SK-N-SH (cell line): ENCODE data around the gene PRKG1. TPM values are rescaled to one million over a fixed set of nuclear protein-coding genes. Genes with fewer than 3 reads are reported as not detected.

ENCODE experiments used
- CTCF ChIA-PET: fragments of 300-600, 350-600 bp; formaldehyde crosslinking; extraction: SDS; loops from one replicate; lab custom pipeline; 2021; lab: Yijun Ruan, JAX
- POLR2A ChIA-PET: fragments of 350-600 bp; sonication (Branson Sonifier 250); formaldehyde crosslinking; extraction: SDS; loops from one replicate; lab custom pipeline; 2020; ENCODE audit warnings: antibody characterized with exemption, inconsistent platforms; lab: Yijun Ruan, JAX
- DNase-seq: peaks from one replicate; pipeline ENCODE4 v3.0.0; 2012
- H2AFZ ChIP-seq: fragments of 200-600 bp; sonication (generic); 2 replicates; pipeline ENCODE4 v1.8.1; 2016; ENCODE audit warnings: antibody characterized with exemption, mild to moderate bottlenecking, low read depth
- H3F3A ChIP-seq: fragments of 200-600 bp; sonication (generic); replicated peaks from 2 replicates; pipeline ENCODE3; 2016; ENCODE audit warnings: antibody characterized with exemption, mild to moderate bottlenecking; ENCODE audit not compliant: insufficient read depth
- H3K27ac ChIP-seq, 2 experiments: fragments of 200-500 bp in 1 of 2; fragments of 200-600 bp in 1 of 2; sonication (Bioruptor generic) in 1 of 2; sonication (generic), shearing (Covaris generic) in 1 of 2; 2 replicates each; pipeline versions ENCODE4 v1.5.1 to v1.6.1; 2014 to 2016; ENCODE audit warnings: low read depth in 2 of 2, inconsistent platforms in 1 of 2, low read length in 1 of 2, mild to moderate bottlenecking in 1 of 2, mixed read lengths in 1 of 2
- H3K27me3 ChIP-seq: fragments of 200-600 bp; sonication (generic), shearing (Covaris generic); 2 replicates; pipeline ENCODE4 v1.6.1; 2016; ENCODE audit warnings: mixed run types; ENCODE audit not compliant: insufficient read depth
- H3K36me3 ChIP-seq, 2 experiments: fragments of 200-500 bp in 1 of 2; fragments of 200-600 bp in 1 of 2; sonication (Bioruptor generic) in 1 of 2; sonication (generic) in 1 of 2; replicated peaks in 1 of 2; 2 replicates each; pipeline versions ENCODE3 to v1.5.1; 2014 to 2016; ENCODE audit warnings: low read length in 1 of 2, mild to moderate bottlenecking in 1 of 2; ENCODE audit not compliant: insufficient read depth in 2 of 2, control insufficient read depth in 1 of 2
- H3K4me1 ChIP-seq, 2 experiments: fragments of 200-500 bp in 1 of 2; fragments of 200-600 bp in 1 of 2; sonication (Bioruptor generic) in 1 of 2; sonication (generic), shearing (Covaris generic) in 1 of 2; 2 replicates each; pipeline versions ENCODE4 v1.5.1 to v1.6.1; 2014 to 2016; ENCODE audit warnings: low read depth in 1 of 2, low read length in 1 of 2, mixed run types in 1 of 2; ENCODE audit not compliant: insufficient read depth in 2 of 2, control insufficient read depth in 1 of 2
- H3K4me2 ChIP-seq: fragments of 200-600 bp; sonication (generic), shearing (Covaris generic); 2 replicates; pipeline ENCODE4 v1.6.1; 2017; ENCODE audit warnings: mixed run types
- H3K4me3 ChIP-seq, 2 experiments: fragments of 200-500 bp in 1 of 2; fragments of 200-600 bp in 1 of 2; sonication (Bioruptor generic) in 1 of 2; sonication (generic), shearing (Covaris generic) in 1 of 2; 2 replicates each; pipeline versions ENCODE4 v1.5.1 to v1.8.1; 2014 to 2016; ENCODE audit warnings: low read depth in 2 of 2, inconsistent platforms in 1 of 2, low read length in 1 of 2, mild to moderate bottlenecking in 1 of 2, mixed read lengths in 1 of 2, moderate library complexity in 1 of 2
- H3K79me2 ChIP-seq: fragments of 200-600 bp; sonication (generic); 2 replicates; pipeline ENCODE4 v1.8.1; 2017; ENCODE audit warnings: mild to moderate bottlenecking; ENCODE audit not compliant: insufficient read depth
- H3K9ac ChIP-seq: fragments of 200-600 bp; sonication (generic); 2 replicates; pipeline ENCODE4 v1.6.1; 2017; ENCODE audit warnings: mixed run types
- H3K9me2 ChIP-seq: fragments of 200-600 bp; sonication (generic); 2 replicates; pipeline ENCODE4 v1.6.1; 2017; ENCODE audit warnings: mixed run types
- H3K9me3 ChIP-seq: fragments of 200-600 bp; sonication (generic); 2 replicates; pipeline ENCODE4 v1.6.1; 2017; ENCODE audit warnings: mixed run types, mild to moderate bottlenecking, moderate library complexity
- H4K20me1 ChIP-seq: fragments of 200-600 bp; sonication (generic); 2 replicates; pipeline ENCODE4 v1.6.1; 2017; ENCODE audit warnings: mild to moderate bottlenecking, mixed run types; ENCODE audit not compliant: insufficient read depth
- CHD2 ChIP-seq: fragments of 150-350 bp; IDR thresholded peaks from 2 replicates; pipeline ENCODE4 v1.6.1; 2018; ENCODE audit warnings: low read length; ENCODE audit not compliant: partially characterized antibody
- CTCF ChIP-seq: fragments of 200-600 bp; sonication (generic); IDR thresholded peaks from 2 replicates; pipeline ENCODE4 v1.6.1; 2017; ENCODE audit warnings: antibody characterized with exemption, mild to moderate bottlenecking, moderate library complexity
- EP300 ChIP-seq, 2 experiments: IDR thresholded peaks; 2 replicates each; pipeline versions ENCODE4 v1.4.0 to v1.6.1; 2012; ENCODE audit warnings: borderline replicate concordance in 1 of 2, low read depth in 1 of 2, low read length in 1 of 2
- FOSL2 ChIP-seq: IDR thresholded peaks from 2 replicates; pipeline ENCODE4 v1.4.0; 2012; ENCODE audit warnings: low read depth, mild to moderate bottlenecking, moderate library complexity, borderline replicate concordance
- FOXM1 ChIP-seq: IDR thresholded peaks from 2 replicates; pipeline ENCODE4 v1.4.0; 2012; ENCODE audit warnings: low read depth, mild to moderate bottlenecking
- MEF2A ChIP-seq: IDR thresholded peaks from 2 replicates; pipeline ENCODE4 v1.4.0; 2012; ENCODE audit warnings: low read depth, borderline replicate concordance
- NRF1 ChIP-seq: IDR thresholded peaks from 2 replicates; pipeline ENCODE4 v1.6.1; 2012; ENCODE audit warnings: low read depth, mild to moderate bottlenecking, low read length
- PBX3 ChIP-seq: IDR thresholded peaks from 2 replicates; pipeline ENCODE4; 2012
- RAD21 ChIP-seq: IDR thresholded peaks from 2 replicates; pipeline ENCODE4 v1.6.1; 2012; ENCODE audit warnings: mild to moderate bottlenecking, low read length
- RXRA ChIP-seq: IDR thresholded peaks from 2 replicates; pipeline ENCODE4 v1.4.0; 2012; ENCODE audit warnings: low read depth, mild to moderate bottlenecking, borderline replicate concordance
- TCF12 ChIP-seq: IDR thresholded peaks from 2 replicates; pipeline ENCODE4 v1.4.0; 2012
- USF1 ChIP-seq: IDR thresholded peaks from 2 replicates; pipeline ENCODE4 v1.4.0; 2012; ENCODE audit warnings: low read depth, borderline replicate concordance
- YY1 ChIP-seq: IDR thresholded peaks from 2 replicates; pipeline ENCODE4 v1.4.0; 2012; ENCODE audit warnings: low read depth, mild to moderate bottlenecking
- WGBS: methylation state at CpG from one replicate; pipeline ENCODE4 v1.1.6; 2017; ENCODE audit warnings: low lambda C conversion rate; 5-methylcytosine and 5-hydroxymethylcytosine counted together
- polyA plus RNA-seq, 3 experiments: library from polyadenylated mRNA; depleted of rRNA; stranded (reverse); fragments of >200 nt; gene quantifications; 2 replicates each; pipeline ENCODE4 v1.2.3, GENCODE V29; 2012
- TF ChIP-seq, protein P1 (sequence below): IDR thresholded peaks from 2 replicates; pipeline ENCODE4 v1.4.0; 2012; ENCODE audit warnings: low read depth

Gene PRKG1
- polyA plus RNA-seq, 1 of the 3 experiments (the other 2 are of a cell fraction), result 4.1 TPM

DNA sequence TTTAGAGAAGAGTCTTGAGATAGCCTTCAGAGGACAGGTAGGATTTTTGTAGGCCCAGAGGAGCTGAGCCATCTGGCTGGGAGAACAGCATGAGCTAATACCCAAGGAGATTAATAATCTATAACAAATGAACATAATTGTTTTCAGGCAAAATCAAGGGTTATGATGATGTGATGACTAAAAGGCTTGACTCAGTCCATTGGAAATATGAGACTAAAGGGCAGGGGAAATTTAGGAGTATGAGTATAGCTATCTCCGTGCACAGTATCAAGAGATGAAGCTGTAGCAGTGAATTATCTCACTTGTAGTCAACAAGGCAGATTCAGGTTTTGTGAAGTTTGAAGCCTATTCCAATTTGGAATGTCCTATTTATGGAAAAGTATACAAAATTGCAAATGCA, 585.1 kb downstream of the PRKG1 start:
- WGBS, result 50% methylated on average over 1 of the region's 1 CpG
- DNase-seq, result no peak
- H3K4me2 ChIP-seq, result no peak overlapping the region
- H4K20me1 ChIP-seq, result no peaks in the 10 kb centered on the region
- TF ChIP-seq FOXM1 (no peak), FOSL2 (0 out of 2 replicates have a peak, but pooled peaks have one; percentile 5), TCF12 (0 out of 2 replicates have a peak, but pooled peaks have one; percentile 7)
- ChIA-PET POLR2A (no interaction called here), CTCF (no interaction called here)
- no peak overlapping the region for H3K27ac ChIP-seq
- no peaks in the 10 kb centered on the region for H3K9me2 ChIP-seq
- no peaks in the 10 kb centered on the region; the same call in 1 of the 2 replicates for H3K9me3 ChIP-seq
- H3K27me3 ChIP-seq, result no peaks in the 10 kb centered on the region
- H3K79me2 ChIP-seq, result no peaks in the 10 kb centered on the region
- no peaks in the 10 kb centered on the region for H3F3A ChIP-seq
- peaks cover 0 to 6% of the 10 kb centered on the region in 2 experiments; a peak in 3 of 4 replicates for H3K4me1 ChIP-seq
- H3K4me3 ChIP-seq, result no peak overlapping the region
- H3K9ac ChIP-seq, result no peak overlapping the region
- H3K36me3 ChIP-seq, result no peaks in the 10 kb centered on the region
- H2AFZ ChIP-seq, result no peak overlapping the region

GRCh38 chr10:51663086-51663485, 588.8 kb downstream of the PRKG1 start:
- Histone ChIP-seq H3K9ac (no peak overlapping the region), H3K4me1 (peaks cover 4% of the 10 kb centered on the region in 2 experiments; a peak in 3 of 4 replicates), H3K36me3 (no peaks in the 10 kb centered on the region), H3K79me2 (no peaks in the 10 kb centered on the region), H3K27me3 (no peaks in the 10 kb centered on the region), H3K4me2 (no peak overlapping the region), H3K27ac (no peak overlapping the region), H2AFZ (no peak overlapping the region), H3F3A (no peaks in the 10 kb centered on the region), H3K9me3 (no peaks in the 10 kb centered on the region), H3K4me3 (no peak overlapping the region), H4K20me1 (no peaks in the 10 kb centered on the region)
- ChIA-PET CTCF (no interaction called here), POLR2A (no interaction called here)
- no peak for DNase-seq
- 80% methylated on average over 3 of the region's 3 CpGs for WGBS
- no peak for TF ChIP-seq EP300 (IDR thresholded peaks at IDR 0.05; ENCODE audit: borderline replicate concordance in 1 of 2, low read depth in 1 of 2, low read length in 1 of 2)
- no peak for TF ChIP-seq RAD21
- TF ChIP-seq CHD2, result no peak
- no peak for TF ChIP-seq TCF12
- no peak for TF ChIP-seq PBX3
- no peak for TF ChIP-seq FOXM1
- no peak for TF ChIP-seq MEF2A
- TF ChIP-seq NRF1, result no peak
- no peak for TF ChIP-seq CTCF
- TF ChIP-seq, protein P1, sequence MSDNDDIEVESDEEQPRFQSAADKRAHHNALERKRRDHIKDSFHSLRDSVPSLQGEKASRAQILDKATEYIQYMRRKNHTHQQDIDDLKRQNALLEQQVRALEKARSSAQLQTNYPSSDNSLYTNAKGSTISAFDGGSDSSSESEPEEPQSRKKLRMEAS, result no peak
- TF ChIP-seq RXRA, result no peak
- TF ChIP-seq USF1, result no peak
- TF ChIP-seq YY1, result no peak
- TF ChIP-seq, all 33 proteins: peak for 0
- H3K9me2 ChIP-seq, result no peaks in the 10 kb centered on the region
